ENCODE results near the gene PLEKHN1. TPM values are rescaled to one million over a fixed set of nuclear protein-coding genes. Genes with fewer than 3 reads are reported as not detected.

Gene PLEKHN1
- total RNA-seq, 1 donor from 2014 or later: 13.2 TPM

DNA sequence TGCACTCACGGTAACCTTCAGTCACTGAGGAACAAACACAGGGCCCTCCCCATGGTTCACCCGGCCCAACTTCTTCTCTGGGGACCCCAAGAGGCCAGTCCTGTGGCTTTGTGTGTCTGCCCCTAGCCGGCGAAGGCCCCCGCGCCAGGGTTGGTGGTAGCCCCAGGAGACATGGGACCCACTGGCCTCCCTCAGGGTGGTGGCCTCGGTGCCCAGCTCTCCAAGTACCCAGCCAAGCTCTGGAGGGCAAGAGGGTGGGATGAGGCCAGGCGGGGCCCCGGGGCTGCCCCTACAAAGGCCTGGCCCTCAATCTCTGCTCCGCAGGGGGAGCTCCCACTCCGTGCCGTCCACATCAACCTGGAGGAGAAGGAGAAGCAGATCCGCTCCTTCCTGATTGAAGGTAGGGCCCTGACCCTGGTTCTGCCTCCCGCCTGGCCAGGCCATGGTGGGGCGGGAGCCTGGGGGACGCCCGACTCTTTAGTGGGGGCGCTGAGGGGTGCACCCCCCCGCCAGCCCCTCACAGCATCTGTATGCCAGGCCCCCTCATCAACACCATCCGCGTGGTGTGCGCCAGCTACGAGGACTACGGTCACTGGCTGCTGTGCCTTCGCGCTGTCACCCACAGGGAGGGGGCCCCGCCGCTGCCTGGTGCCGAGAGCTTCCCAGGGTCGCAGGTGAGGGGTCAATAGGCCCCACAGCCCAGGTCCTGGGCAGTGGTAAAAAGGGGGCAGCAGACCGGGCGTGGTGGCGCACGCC, 5.6 kb downstream of the PLEKHN1 start:
- Histone ChIP-seq H3K36me3 (ENCODE audit: control insufficient read depth, insufficient read depth, low read length) (no peaks in the 10 kb centered on the region), H3K4me3 (ENCODE audit: low read depth, low read length) (no peak overlapping the region), H3K27me3 (ENCODE audit: control insufficient read depth, insufficient read depth, low read length) (peaks cover 19% of the 10 kb centered on the region)
- no peak for DNase-seq (ENCODE audit: low read depth)
- TF ChIP-seq, protein P1, sequence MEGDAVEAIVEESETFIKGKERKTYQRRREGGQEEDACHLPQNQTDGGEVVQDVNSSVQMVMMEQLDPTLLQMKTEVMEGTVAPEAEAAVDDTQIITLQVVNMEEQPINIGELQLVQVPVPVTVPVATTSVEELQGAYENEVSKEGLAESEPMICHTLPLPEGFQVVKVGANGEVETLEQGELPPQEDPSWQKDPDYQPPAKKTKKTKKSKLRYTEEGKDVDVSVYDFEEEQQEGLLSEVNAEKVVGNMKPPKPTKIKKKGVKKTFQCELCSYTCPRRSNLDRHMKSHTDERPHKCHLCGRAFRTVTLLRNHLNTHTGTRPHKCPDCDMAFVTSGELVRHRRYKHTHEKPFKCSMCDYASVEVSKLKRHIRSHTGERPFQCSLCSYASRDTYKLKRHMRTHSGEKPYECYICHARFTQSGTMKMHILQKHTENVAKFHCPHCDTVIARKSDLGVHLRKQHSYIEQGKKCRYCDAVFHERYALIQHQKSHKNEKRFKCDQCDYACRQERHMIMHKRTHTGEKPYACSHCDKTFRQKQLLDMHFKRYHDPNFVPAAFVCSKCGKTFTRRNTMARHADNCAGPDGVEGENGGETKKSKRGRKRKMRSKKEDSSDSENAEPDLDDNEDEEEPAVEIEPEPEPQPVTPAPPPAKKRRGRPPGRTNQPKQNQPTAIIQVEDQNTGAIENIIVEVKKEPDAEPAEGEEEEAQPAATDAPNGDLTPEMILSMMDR (IDR thresholded peaks at IDR 0.05; ENCODE audit: insufficient read depth, low read length, poor library complexity, severe bottlenecking): no peak

DNA sequence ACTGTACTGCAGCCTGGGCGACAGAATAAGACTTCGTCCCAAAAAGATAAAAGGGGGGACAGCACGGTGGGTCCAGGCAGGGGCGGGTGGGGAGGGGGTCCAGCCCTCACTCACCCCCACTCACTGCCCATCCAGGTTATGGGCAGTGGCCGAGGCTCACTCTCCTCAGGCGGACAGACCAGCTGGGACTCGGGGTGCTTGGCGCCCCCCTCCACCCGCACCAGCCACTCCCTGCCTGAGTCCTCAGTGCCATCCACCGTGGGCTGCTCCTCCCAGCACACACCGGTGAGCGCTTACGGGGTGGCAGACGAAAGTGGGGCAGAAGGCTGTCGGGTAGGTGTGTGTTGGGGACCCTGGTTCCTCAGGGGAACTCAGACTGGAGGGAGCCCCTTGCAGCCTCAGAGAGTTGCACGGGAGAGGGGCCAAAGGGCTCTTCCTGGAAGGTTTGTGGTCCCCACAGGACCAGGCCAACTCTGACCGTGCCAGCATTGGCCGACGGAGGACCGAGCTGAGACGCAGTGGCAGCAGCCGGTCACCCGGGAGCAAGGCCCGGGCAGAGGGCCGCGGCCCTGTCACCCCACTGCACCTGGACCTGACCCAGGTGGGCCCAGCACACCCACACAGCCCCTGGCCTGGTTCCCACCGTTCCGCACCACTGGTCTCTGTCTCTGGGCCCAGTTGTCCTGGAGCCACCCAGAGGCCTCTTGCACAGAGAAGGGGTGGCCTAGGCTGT, 6.6 kb downstream of the PLEKHN1 start:
- TF ChIP-seq, protein P1 (IDR thresholded peaks at IDR 0.05; ENCODE audit: insufficient read depth, low read length, poor library complexity, severe bottlenecking): no peak
- no peaks in the 10 kb centered on the region for H3K36me3 ChIP-seq (ENCODE audit: control insufficient read depth, insufficient read depth, low read length)
- H3K4me3 ChIP-seq (ENCODE audit: low read depth, low read length): no peak overlapping the region
- peaks cover 19% of the 10 kb centered on the region for H3K27me3 ChIP-seq (ENCODE audit: control insufficient read depth, insufficient read depth, low read length)
- no peak for DNase-seq (ENCODE audit: low read depth)

GRCh38 chr1:973459-974292, 7.4 kb downstream of the PLEKHN1 start:
- no peaks in the 10 kb centered on the region for H3K36me3 ChIP-seq (ENCODE audit: control insufficient read depth, insufficient read depth, low read length)
- peaks cover 19% of the 10 kb centered on the region for H3K27me3 ChIP-seq (ENCODE audit: control insufficient read depth, insufficient read depth, low read length)
- no peak overlapping the region for H3K4me3 ChIP-seq (ENCODE audit: low read depth, low read length)
- TF ChIP-seq, protein P1 (IDR thresholded peaks at IDR 0.05; ENCODE audit: insufficient read depth, low read length, poor library complexity, severe bottlenecking): no peak
- DNase-seq (ENCODE audit: low read depth): no peak

DNA sequence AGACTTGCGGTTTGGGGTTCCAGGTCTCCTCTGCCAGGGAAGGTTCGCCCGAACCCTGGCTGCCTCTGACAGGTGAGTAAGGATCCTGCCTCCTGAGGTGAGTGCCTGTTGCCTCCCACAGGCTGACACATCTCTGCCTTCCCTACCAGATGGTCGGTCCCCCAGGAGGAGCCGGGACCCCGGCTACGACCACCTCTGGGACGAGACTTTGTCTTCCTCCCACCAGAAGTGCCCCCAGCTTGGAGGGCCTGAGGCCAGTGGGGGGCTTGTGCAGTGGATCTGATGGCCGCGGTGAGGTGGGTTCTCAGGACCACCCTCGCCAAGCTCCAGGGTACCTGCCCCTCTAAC, 8.0 kb downstream of the PLEKHN1 start:
- H3K27me3 ChIP-seq (ENCODE audit: control insufficient read depth, insufficient read depth, low read length): peaks cover 19% of the 10 kb centered on the region
- H3K36me3 ChIP-seq (ENCODE audit: control insufficient read depth, insufficient read depth, low read length): no peaks in the 10 kb centered on the region
- no peak for DNase-seq (ENCODE audit: low read depth)
- H3K4me3 ChIP-seq (ENCODE audit: low read depth, low read length): no peak overlapping the region
- TF ChIP-seq, protein P1 (IDR thresholded peaks at IDR 0.05; ENCODE audit: insufficient read depth, low read length, poor library complexity, severe bottlenecking): no peak

- H3K4me3 ChIP-seq (ENCODE audit: low read depth, low read length): no peak overlapping the region
- H3K27me3 ChIP-seq (ENCODE audit: control insufficient read depth, insufficient read depth, low read length): peaks cover 19% of the 10 kb centered on the region
- TF ChIP-seq, protein P1 (IDR thresholded peaks at IDR 0.05; ENCODE audit: insufficient read depth, low read length, poor library complexity, severe bottlenecking): no peak
- no peaks in the 10 kb centered on the region for H3K36me3 ChIP-seq (ENCODE audit: control insufficient read depth, insufficient read depth, low read length)
- no peak for DNase-seq (ENCODE audit: low read depth)
Measured at GRCh38 chr1:974687-975328, 8.5 kb downstream of the PLEKHN1 start.

All from kidney epithelial cell (primary cell).